HG03060 (cell line): Measurements from ENCODE around the gene SH3BGRL3.
"Not testable (repeated sequence)": the region's sequence is repeated elsewhere in the genome, so short reads cannot be mapped to it uniquely, and the experiment has no call there.

ENCODE experiments used
- ATAC-seq: cut with Tn5 transposase; IDR thresholded peaks from one replicate; pipeline ENCODE4 v1.9.1; 2021; ENCODE audit warnings: low read depth, moderate number of reproducible peaks; ENCODE audit not compliant: unreplicated experiment

SH3BGRL3 gene

DNA sequence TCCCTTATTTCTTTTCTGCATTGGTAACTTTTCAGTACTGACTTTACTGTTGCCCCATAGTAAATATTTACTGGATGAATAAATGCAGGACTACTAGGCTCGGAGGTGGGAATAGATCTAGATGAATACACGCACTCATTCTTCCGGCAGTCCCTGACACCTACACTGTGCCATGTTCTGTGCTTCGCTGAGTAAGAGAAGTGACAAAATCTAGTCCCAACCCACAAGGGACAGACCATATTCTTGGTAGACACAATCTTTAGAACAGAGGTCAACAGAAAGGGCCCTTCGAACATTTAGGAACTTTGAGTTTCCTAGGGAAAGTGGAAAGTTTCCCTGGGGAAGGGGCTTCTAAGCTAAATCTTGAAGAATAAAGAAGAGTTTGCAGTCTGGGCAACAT is 34.6 kb downstream of the SH3BGRL3 start:
- ATAC-seq: no peak

GRCh38 chr1:26315874-26316850 is 36.3 kb downstream of the SH3BGRL3 start:
- ATAC-seq: no peak

DNA sequence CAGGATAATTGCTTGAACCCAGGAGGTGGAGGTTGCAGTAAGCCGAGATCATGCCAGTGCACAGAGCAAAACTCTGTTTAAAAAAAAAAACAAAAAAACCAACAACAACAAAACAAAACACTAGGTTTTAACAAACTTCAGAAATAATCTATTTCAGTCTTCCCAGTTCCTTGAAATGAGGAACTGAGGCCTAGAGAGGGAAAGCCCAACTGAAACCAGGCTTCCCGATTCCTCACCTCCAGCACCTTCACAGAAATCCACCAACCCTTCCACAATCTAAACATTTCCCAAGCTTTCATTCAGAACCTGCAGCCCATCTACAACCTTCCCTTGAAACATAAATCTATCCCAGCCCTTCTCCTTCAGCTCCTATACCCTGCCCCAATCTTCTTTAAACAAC is 37.3 kb downstream of the SH3BGRL3 start:
- ATAC-seq: no peak

GRCh38 chr1:26317612-26318337 is 37.9 kb downstream of the SH3BGRL3 start, which contains the start of gene CD52:
CD52 (plus strand) TSS chr1:26317958; CDS start chr1:26318018, 60 bp downstream.
- no peak for ATAC-seq

- no peak for ATAC-seq
Observed at GRCh38 chr1:26318338-26319064, 38.6 kb downstream of the SH3BGRL3 start.

DNA sequence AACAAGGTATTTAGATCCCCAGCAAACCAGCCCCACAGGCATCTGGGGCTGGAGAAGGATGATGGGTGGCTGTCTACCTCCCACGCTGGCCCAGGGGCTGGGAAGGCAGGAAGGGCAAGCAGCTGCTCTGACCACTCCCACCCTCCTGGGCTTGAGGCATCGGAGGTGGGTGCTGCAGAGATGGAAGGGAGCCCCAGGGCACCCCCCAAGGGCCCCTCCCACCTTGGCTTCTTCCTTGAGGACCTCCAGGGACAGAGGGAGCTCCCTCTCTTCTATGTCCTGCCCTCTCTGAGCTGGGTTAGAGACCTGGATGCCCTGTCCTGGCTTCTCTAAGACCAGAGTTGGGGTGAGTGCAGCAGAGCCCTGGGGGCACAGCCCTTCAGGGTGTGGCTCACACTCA is 41.0 kb downstream of the SH3BGRL3 start:
- ATAC-seq: no peak

DNA sequence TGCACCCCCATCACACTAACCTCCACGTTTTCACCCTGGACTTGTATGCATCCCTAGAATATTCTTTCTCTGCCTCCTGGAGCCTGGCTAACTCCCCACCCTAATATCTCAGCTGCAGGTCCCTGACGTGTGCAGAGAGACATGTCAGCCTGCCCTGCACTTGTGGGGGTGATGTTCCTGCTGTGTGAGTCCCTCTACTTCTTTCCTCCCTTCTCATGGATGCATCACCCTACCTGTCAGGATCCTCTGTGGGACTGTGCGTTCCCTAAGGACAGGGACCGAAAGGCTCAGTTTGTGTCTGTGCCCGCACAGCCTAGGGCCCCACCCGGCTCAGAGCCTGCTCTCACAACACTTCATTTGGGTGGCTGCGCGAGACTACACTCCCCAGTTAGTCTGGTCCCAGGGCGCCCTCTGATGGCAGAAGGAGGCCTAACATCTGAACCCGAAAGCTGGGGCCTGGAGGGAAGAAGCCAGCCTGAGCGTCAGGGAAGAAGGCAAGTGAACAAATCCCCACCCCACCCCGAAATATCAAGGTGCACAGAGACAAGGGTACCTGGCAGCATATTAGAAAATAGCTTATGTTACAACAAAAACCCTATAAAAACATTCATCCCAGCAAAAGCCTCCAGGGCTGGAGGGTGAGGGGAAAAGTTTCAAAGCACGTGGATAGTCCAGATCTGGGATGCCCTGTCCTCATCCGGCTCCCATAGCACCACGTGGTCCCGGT is 41.6 kb downstream of the SH3BGRL3 start:
- ATAC-seq: no peak

GRCh38 chr1:26322042-26322331 is 42.1 kb downstream of the SH3BGRL3 start:
- no peak for ATAC-seq

- no peak for ATAC-seq
Observed at GRCh38 chr1:26323382-26323781, 43.5 kb downstream of the SH3BGRL3 start.

DNA sequence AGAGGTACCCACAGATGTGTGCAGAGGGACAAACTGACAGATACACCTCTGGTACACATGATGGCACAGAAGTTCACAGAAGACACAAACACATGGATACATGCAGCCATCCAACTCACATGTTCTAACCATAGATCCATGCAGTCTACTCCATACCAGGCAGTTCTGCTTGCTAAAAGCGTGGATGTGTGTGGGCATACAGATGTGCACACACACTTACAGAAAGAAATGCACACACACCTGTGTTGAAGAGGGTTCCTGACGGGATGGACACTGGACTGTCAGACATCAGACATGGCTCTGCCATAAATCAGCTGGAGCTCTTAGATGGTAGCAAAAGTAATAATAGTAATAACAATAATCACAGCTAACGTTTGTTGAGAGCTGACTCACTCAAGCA is 44.7 kb downstream of the SH3BGRL3 start:
- no peak for ATAC-seq

GRCh38 chr1:26327956-26328362 is 48.1 kb downstream of the SH3BGRL3 start:
- no peak for ATAC-seq

DNA sequence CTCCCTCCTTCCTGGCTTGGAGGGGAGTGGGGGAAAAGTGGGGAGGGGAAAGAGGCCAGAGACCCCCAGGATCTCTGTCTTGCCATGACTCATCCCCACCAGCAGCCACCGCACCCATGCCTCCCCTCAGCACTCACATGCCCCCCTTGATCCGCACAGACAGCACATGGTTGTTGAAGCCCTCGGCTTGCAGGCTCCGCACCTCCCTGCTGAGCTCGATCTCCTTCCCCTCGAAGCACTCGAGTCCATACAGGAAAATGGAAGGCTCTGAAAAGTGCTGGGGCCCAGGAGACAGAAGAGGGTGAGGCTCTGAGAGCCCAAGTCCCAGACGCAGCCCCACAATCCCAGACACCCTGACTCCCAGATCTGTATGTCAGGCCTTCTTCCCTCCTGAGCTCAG is 48.7 kb downstream of the SH3BGRL3 start:
- no peak for ATAC-seq

- not testable (repeated sequence) for ATAC-seq
Observed at GRCh38 chr1:26329380-26329779, 49.5 kb downstream of the SH3BGRL3 start.

DNA sequence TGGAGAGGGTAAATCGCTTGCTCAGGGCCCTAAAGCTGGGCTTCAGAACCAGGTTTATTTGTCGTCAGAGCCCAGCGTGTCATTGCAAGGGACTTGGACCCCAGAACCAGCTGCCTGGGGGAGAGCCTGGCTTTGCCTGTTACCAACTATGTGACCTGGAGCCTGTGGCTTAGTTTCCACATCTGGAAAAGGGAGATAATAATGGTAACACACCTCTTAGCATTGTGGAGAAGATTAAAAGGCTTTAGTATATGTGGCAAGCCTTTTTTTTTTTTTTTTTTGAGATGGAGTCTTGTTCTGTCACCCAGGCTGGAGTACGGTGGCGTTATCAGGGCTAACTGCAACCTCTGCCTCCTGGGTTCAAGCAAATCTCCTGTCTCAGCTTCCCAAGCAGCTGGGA is 50.4 kb downstream of the SH3BGRL3 start:
- ATAC-seq: no peak
